Measurements from ENCODE around the gene GASK1A. TPM values are rescaled to one million over a fixed set of nuclear protein-coding genes. Genes with fewer than 3 reads are reported as not detected.

The GASK1A gene
- total and polyA plus RNA-seq, 2 donors (not counting 3 experiments of a cell fraction or from before 2014, with no cell fraction given), result 0.04 TPM; not detected in 1

- Histone ChIP-seq H3K4me3 (replicated peaks in 1 of 3; ENCODE audit: insufficient read depth in 1 of 3, low read depth in 1 of 3, low read length in 3 of 3) (no peak overlapping the region), H3K9me3 (replicated peaks; ENCODE audit: control insufficient read depth, insufficient read depth, low read length) (no peaks in the 10 kb centered on the region), H3K27me3 (ENCODE audit: control insufficient read depth in 2 of 2, insufficient read depth in 2 of 2, low read length in 2 of 2) (peaks cover 0 to 4% of the 10 kb centered on the region in 2 experiments), H3K9ac (replicated peaks; ENCODE audit: extremely low read depth, insufficient read depth, low read length) (no peak overlapping the region), H3K4me1 (ENCODE audit: control insufficient read depth, extremely low read depth, insufficient read depth, low read length) (no peaks in the 10 kb centered on the region), H4K20me1 (replicated peaks; ENCODE audit: control insufficient read depth, extremely low read depth, insufficient read depth, low read length) (no peaks in the 10 kb centered on the region), H3K4me2 (ENCODE audit: insufficient read depth, low read length) (no peak overlapping the region), H3K9me1 (replicated peaks; ENCODE audit: control insufficient read depth, extremely low read depth, insufficient read depth, low read length) (no peaks in the 10 kb centered on the region), H2AFZ (ENCODE audit: low read depth, low read length) (no peak overlapping the region), H3K27ac (ENCODE audit: insufficient read depth, low read depth, low read length) (no peak overlapping the region), H3K36me3 (ENCODE audit: control insufficient read depth in 2 of 2, extremely low read depth in 1 of 2, insufficient read depth in 2 of 2, low read length in 2 of 2) (no peaks in the 10 kb centered on the region), H3K79me2 (ENCODE audit: control insufficient read depth, insufficient read depth, low read length) (no peaks in the 10 kb centered on the region)
- TF ChIP-seq POLR2AphosphoS5 (IDR thresholded peaks at IDR 0.05; ENCODE audit: insufficient read depth, low read depth, low read length), result no peak
- no peak for TF ChIP-seq GATA2 (IDR thresholded peaks at IDR 0.05; ENCODE audit: insufficient read depth, insufficient read length, low read depth, low read length)
- TF ChIP-seq CTCF (IDR thresholded peaks at IDR 0.05; ENCODE audit: extremely low read depth in 1 of 2, insufficient read depth in 1 of 2, low read depth in 1 of 2, low read length in 2 of 2), result no peak
- no peak for TF ChIP-seq EZH2 (IDR thresholded peaks at IDR 0.05; ENCODE audit: borderline replicate concordance, low read depth, low read length, severe bottlenecking)
- TF ChIP-seq POLR2A (IDR thresholded peaks at IDR 0.05; ENCODE audit: low read depth, low read length), result no peak
- no peak for TF ChIP-seq FOS (IDR thresholded peaks at IDR 0.05; ENCODE audit: borderline replicate concordance, insufficient read depth, low read length)
- no peak for TF ChIP-seq MYC (IDR thresholded peaks at IDR 0.05; ENCODE audit: low read depth, low read length)
- TF ChIP-seq JUN (IDR thresholded peaks at IDR 0.05; ENCODE audit: borderline replicate concordance, insufficient read depth, insufficient read length, low read depth), result no peak
- no peak for TF ChIP-seq MAX (IDR thresholded peaks at IDR 0.05; ENCODE audit: insufficient read depth, insufficient read length)
- ChIA-PET POLR2A (no interaction called here), CTCF (interaction anchor here (1.8 kb wide), 1 partner anchor 10 kb away, joined by 5 read pairs; no protein-coding TSS in a partner anchor)
- DNase-seq (ENCODE audit: low read depth, low spot score), result no peak
- BruUV-seq (replicated peaks), result no TSS peak
- no peak for FAIRE-seq
- dilution Hi-C loops (cut with MboI; ENCODE audit: extremely low pct_ligation_motif_present, low sequenced_read_pairs), result no loop called here
- intact Hi-C loops (cut with micrococcal nuclease), result no loop called here
These were observed 45.2 kb downstream of the GASK1A start for GRCh38 chr3:43024181-43024885.

Measured in endothelial cell of umbilical vein (primary cell).